Neuron (in vitro differentiated cells): ENCODE results near the gene FNBP1.

Source experiments
- H2AFZ ChIP-seq: one replicate; pipeline ENCODE4 v1.6.1; 2013; ENCODE audit warnings: low read depth, mild to moderate bottlenecking, inconsistent platforms, low read length, moderate library complexity
- H3K27me3 ChIP-seq: one replicate; pipeline ENCODE4 v1.6.1; 2013; ENCODE audit warnings: low read length; ENCODE audit not compliant: insufficient read depth
- H3K36me3 ChIP-seq: one replicate; pipeline ENCODE4 v1.6.1; 2013; ENCODE audit warnings: low read length; ENCODE audit not compliant: insufficient read depth
- H3K4me1 ChIP-seq: one replicate; pipeline ENCODE4 v1.6.1; 2013; ENCODE audit warnings: low read length; ENCODE audit not compliant: insufficient read depth
- H3K4me3 ChIP-seq: 2 replicates; pipeline ENCODE4 v1.5.1; 2013; ENCODE audit warnings: mild to moderate bottlenecking, low read length, moderate library complexity
- H3K9me3 ChIP-seq: one replicate; pipeline ENCODE4 v1.6.1; 2013; ENCODE audit warnings: low read length

FNBP1 gene

DNA sequence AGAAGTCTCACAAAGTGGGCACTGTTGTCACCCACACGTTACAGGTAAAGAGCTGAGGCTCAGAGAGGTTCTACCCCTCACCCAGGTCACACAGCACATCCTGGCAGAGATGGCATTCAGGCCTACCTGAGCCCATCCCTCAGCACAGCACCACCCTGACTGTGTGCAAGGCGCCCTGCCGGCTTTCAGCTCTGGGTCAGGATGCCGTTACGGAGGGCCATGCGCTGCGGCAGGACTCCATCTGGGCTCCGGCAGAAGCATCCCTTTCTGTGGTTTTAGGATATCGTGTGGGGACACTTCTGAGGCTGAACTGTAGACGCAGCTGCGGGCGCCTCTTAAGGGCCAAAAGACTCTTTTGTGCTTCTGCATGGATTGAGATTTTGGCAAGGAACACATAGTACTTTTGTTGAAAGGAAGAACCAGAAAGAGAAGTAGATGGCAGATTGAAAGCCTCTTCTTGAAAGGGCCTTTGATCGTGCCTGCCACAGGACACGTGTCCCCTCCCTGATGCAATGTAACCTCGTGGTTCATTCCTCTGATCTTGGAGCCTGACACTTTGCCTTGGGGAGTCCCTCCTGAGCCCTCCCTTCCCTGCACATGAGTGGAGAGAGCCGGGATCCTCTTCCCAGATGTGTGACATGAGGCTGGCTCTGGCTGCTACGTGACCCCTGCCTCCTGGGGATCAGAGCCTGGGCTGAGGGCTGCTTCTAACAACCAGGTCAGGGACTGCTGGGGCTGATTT is 176.4 kb downstream of the FNBP1 start:
- no peak overlapping the region for H2AFZ ChIP-seq
- peaks cover 30% of the 10 kb centered on the region for H3K36me3 ChIP-seq
- H3K9me3 ChIP-seq: no peaks in the 10 kb centered on the region
- H3K4me1 ChIP-seq: peaks cover 7% of the 10 kb centered on the region
- no peaks in the 10 kb centered on the region for H3K27me3 ChIP-seq
- no peak overlapping the region for H3K4me3 ChIP-seq

DNA sequence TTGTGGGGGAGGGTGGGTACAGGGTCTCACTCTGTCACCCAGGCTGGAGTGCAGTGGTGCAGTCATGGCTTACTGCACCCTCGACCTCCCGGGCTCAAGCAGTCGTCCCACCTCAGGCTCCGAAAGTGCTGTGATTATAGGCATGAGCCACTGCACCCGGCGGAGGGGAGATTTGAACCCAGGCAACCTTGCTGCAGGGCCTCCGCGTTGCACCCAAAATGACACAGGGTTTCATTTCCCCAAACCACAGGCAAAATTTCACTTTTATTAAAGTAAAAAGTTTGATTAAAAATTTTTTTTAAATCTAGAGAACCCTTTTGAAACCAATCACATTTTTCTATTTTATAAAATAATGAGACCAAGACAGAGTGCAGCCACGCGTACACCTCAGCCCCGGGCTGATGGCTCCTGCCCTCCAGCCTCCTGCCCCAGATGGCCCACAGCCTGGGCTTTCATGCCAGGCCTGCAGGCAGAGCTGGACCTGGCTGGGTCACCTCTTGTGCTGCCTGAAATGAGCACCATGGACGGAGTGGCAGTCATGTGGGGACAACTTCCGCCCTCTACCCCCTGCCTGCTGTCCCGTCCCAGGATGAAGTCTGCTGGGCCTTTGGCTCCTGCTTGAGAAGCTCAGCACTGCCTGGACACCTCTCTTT is 177.2 kb downstream of the FNBP1 start:
- no peak overlapping the region for H3K4me3 ChIP-seq
- peaks cover under 1% of the 10 kb centered on the region for H3K4me1 ChIP-seq
- no peaks in the 10 kb centered on the region for H3K27me3 ChIP-seq
- H3K9me3 ChIP-seq: no peaks in the 10 kb centered on the region
- no peak overlapping the region for H2AFZ ChIP-seq
- H3K36me3 ChIP-seq: peaks cover 38% of the 10 kb centered on the region

DNA sequence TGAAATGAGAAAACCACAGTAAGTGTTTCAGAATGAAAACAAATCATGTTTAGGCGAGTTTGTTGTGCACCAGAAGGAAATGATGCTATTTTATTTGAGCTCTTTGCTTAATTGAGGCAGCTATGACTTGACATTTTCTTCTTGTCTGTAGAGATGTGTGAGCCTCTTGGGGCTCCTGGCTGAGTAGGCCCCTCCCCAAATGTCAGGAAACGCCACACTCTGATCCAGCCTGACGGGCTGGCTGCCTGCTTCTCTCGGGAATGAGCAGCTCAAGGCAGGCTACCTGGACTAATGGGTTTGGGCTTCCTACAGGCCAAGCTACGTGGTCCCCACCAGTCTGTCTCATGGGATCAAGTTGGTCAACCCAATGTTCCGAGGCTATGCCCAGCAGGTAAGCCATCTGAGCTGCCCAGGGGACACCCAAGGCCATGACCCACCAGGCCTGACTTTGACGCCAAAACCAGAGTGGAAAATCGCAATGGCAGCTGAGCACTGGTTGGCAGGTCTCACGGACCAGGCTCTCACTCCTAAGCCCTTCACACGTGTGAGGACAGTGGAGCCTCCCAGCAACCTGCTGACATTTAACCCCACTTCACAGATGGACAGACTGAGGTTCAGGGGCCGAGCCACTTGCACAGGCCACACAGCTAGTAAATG is 177.9 kb downstream of the FNBP1 start:
- H3K4me3 ChIP-seq: no peak overlapping the region
- no peaks in the 10 kb centered on the region for H3K4me1 ChIP-seq
- H3K27me3 ChIP-seq: no peaks in the 10 kb centered on the region
- H3K9me3 ChIP-seq: no peaks in the 10 kb centered on the region
- H3K36me3 ChIP-seq: peaks cover 43% of the 10 kb centered on the region
- H2AFZ ChIP-seq: no peak overlapping the region

DNA sequence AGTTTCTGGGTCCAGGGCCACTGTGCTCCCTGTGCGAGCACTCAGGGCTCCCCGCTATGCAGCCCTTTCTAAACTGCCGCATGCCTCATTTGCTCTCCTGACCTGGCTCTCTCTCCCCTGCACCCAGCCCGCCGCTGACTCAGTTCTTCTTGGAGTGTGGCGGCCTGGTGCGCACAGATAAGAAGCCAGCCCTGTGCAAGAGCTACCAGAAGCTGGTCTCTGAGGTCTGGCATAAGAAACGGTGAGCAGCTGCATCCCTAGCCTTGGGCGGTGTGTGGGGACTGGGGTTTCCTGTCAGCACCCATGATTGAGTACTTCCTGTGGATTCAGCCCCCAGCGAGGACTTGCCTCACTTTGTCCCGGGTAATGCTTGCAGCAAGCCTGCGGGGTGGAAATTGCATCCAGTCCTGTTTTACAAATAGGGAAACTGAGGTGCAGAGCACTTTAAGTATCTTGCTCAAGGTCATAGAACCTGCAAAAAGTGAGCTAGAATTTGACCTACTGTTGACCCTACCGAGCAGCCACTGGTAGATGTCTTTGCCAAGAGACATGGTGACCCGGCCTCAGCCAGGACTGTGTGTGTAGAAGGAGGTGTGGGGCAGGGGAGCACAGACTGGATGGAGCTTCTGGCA is 179.8 kb downstream of the FNBP1 start:
- Histone ChIP-seq H3K36me3 (peaks cover 50% of the 10 kb centered on the region), H3K4me1 (no peaks in the 10 kb centered on the region), H3K27me3 (no peaks in the 10 kb centered on the region), H3K9me3 (no peaks in the 10 kb centered on the region), H2AFZ (no peak overlapping the region), H3K4me3 (no peak overlapping the region)

DNA sequence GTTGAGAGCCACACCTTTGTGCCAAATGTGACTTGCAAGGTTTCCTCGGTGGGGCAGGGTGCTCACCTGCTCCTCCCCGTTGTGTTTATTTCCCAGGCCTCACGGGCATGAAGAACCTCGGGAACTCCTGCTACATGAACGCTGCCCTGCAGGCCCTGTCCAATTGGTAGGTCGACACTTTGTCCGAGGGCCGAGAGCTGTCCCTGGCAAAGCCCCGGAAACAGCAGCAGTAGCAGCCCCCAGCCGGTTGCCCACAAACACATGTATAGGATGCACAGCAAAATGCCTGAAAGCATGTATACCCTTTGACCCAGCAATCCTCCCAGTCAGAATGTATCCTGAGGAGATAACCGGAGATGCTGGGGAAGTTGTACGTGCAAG is 181.6 kb downstream of the FNBP1 start:
- Histone ChIP-seq H3K27me3 (no peaks in the 10 kb centered on the region), H3K4me1 (no peaks in the 10 kb centered on the region), H3K9me3 (no peaks in the 10 kb centered on the region), H3K4me3 (no peak overlapping the region), H3K36me3 (peaks cover 58% of the 10 kb centered on the region), H2AFZ (no peak overlapping the region)

DNA sequence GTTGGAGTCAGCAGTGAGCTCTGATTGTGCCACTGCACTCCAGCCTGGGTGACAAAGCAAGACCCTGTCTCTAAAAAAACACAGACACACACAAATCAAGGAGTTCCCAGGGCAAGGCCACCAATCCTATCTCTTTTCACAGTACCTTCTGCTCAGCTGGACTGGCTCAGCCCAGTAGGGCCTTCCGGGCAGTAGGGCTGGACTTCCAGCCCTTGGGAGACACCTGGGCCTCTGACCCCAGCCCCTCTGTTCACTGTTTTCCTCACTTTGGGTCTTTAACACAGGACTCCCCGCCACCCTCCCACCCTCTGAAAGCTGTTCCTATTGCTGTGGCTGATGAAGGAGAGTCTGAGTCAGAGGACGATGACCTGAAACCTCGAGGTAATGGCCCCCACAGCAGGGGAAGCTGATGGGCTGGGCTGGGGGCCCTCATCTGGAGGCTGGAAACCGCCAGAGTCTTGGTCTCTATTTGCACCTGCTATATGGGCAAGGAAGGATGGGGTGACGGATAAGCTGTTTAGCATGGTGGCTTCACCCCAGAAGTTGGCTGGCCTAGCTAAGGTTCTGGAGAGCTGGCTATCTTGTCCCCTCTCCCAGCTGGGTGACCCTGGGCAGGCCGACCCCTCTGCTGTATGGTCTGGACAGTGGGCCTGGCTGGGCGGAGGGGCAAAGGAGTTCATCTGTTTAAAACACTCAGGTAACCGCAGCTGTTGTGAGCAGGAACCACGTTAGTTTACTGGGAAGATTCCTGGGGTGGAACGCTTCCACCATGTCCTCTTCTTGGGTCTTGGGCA is 182.1 kb downstream of the FNBP1 start:
- Histone ChIP-seq H3K27me3 (no peaks in the 10 kb centered on the region), H3K36me3 (peaks cover 56% of the 10 kb centered on the region), H3K4me1 (no peaks in the 10 kb centered on the region), H3K4me3 (no peak overlapping the region), H2AFZ (no peak overlapping the region), H3K9me3 (no peaks in the 10 kb centered on the region)

DNA sequence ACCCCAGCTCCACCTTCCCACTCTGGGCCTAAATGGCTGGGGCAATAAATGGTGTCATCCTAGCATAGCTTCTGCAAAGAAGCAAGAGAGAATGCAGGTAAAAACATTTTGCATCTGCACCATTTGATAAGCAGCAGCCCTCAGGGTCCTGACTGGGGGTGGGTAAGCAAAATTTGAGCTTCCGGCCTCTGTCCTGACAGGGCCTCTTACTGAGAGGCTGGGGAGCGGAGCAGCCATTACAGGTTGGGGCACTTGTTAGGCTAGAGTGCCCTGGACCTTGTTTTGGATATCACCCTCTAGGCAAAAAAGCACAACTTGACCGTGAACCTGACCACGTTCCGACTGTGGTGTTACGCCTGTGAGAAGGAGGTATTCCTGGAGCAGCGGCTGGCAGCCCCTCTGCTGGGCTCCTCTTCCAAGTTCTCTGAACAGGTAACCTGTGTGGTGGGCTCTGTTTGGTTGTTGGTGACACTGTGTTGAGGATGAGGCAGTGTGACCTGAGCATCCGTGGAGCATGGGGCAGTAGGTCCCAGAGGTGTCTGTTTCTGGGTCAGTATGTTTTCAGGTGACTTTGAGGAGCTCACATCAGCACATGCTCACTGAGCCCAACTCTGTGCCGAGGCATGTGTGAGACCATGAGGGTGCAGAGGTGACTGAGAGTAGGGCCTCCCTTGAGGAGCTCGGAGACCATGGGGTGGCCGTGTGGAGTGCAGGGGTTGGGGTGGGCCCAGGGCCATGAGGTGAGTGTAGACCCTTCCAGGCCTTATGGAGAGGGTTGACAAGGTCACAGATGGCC is 184.6 kb downstream of the FNBP1 start:
- Histone ChIP-seq H3K27me3 (no peaks in the 10 kb centered on the region), H3K36me3 (peaks cover 65% of the 10 kb centered on the region), H3K4me1 (no peaks in the 10 kb centered on the region), H3K9me3 (no peaks in the 10 kb centered on the region), H2AFZ (no peak overlapping the region), H3K4me3 (no peak overlapping the region)

DNA sequence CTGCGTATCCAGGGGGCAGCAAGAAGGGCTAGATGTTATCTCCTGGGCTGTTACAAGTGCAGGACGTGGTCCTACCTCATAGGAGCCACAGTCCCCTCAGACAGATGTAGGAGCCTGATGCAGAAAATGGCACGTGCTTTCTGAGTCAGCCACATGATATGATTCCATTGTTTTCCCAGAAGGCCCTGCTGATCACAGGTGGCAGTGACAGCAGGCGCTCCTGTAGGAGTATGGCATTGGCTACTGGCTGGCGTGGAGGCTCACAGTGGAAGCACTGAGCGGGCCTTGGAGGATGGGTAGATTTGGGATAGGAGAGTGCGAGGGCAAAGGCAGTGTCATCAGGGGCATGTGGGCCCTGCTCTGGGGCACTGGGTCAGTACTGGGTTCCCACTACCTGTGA is 185.8 kb downstream of the FNBP1 start:
- Histone ChIP-seq H3K27me3 (no peaks in the 10 kb centered on the region), H2AFZ (no peak overlapping the region), H3K4me3 (no peak overlapping the region), H3K36me3 (peaks cover 67% of the 10 kb centered on the region), H3K9me3 (no peaks in the 10 kb centered on the region), H3K4me1 (no peaks in the 10 kb centered on the region)

- Histone ChIP-seq H2AFZ (no peak overlapping the region), H3K27me3 (no peaks in the 10 kb centered on the region), H3K4me3 (no peak overlapping the region), H3K36me3 (peaks cover 67% of the 10 kb centered on the region), H3K4me1 (no peaks in the 10 kb centered on the region), H3K9me3 (no peaks in the 10 kb centered on the region)
Measured at GRCh38 chr9:129854588-129855110, 188.3 kb downstream of the FNBP1 start.

DNA sequence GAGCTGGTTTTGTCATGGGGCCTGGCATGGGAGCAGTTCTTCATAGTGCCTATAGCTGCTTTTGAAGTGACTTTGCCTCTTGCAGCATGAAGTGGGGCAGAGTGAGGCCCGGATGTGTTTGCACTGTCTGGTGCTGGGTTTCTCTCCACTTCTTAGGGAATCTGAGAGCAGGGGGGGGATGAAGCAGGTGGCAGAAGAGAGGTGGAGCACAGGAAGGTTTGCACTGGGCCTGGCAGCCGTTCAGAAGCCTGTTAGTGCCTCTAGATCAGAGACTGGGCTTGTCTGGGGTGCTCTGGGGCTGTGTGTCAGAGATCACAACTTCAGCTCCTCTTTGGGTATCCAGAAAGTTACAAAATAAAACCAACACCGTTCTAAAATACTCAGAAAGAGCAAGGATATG is 189.4 kb downstream of the FNBP1 start:
- Histone ChIP-seq H2AFZ (no peak overlapping the region), H3K4me3 (no peak overlapping the region), H3K9me3 (no peaks in the 10 kb centered on the region), H3K27me3 (no peaks in the 10 kb centered on the region), H3K4me1 (no peaks in the 10 kb centered on the region), H3K36me3 (peaks cover 62% of the 10 kb centered on the region)

DNA sequence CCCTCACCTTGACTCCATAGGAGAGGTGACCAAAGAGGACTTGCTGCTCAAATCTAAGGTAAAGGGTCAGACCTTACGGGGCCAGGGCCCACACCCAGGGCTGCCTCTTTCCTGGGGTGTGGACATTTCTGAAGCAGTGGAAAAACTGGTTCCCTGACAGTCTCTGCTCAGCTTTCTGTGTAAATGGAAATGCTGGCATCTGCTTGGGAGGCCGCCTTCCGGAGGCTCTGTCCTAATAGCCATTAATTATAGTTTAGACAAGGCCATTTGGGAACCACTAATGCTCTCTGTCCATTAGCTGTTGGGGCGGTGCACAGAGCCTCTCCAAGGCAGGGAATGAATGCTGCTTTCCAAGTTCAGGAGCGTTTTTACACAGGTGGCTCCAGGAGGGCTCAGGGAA is 190.4 kb downstream of the FNBP1 start:
- Histone ChIP-seq H3K4me3 (no peak overlapping the region), H3K4me1 (no peaks in the 10 kb centered on the region), H3K27me3 (no peaks in the 10 kb centered on the region), H2AFZ (no peak overlapping the region), H3K9me3 (no peaks in the 10 kb centered on the region), H3K36me3 (peaks cover 52% of the 10 kb centered on the region)

GRCh38 chr9:129851821-129852220 is 191.2 kb downstream of the FNBP1 start:
- no peaks in the 10 kb centered on the region for H3K9me3 ChIP-seq
- H2AFZ ChIP-seq: no peak overlapping the region
- H3K4me3 ChIP-seq: no peak overlapping the region
- peaks cover 46% of the 10 kb centered on the region for H3K36me3 ChIP-seq
- no peaks in the 10 kb centered on the region for H3K4me1 ChIP-seq
- H3K27me3 ChIP-seq: no peaks in the 10 kb centered on the region
